Measurements from ENCODE around the gene LRTM2.

GRCh38 chr12:1779783-1780182 is 40.6 kb upstream of the LRTM2 start:
- TF ChIP-seq FOXK2 (IDR thresholded peaks at IDR 0.05), result no peak
- TF ChIP-seq FOXM1 (IDR thresholded peaks at IDR 0.05; ENCODE audit: borderline replicate concordance), result no peak
- no peak for TF ChIP-seq PKNOX1 (IDR thresholded peaks at IDR 0.05)
- no peak for TF ChIP-seq BHLHE40 (IDR thresholded peaks at IDR 0.05; ENCODE audit: borderline replicate concordance)
- no peak for TF ChIP-seq TARDBP (IDR thresholded peaks at IDR 0.05)
- TF ChIP-seq SUZ12 (IDR thresholded peaks at IDR 0.05), result no peak
- TF ChIP-seq HDGF (IDR thresholded peaks at IDR 0.05; ENCODE audit: borderline replicate concordance), result no peak
- no peak for TF ChIP-seq SP1 (IDR thresholded peaks at IDR 0.05)
- TF ChIP-seq FOXA1 (IDR thresholded peaks at IDR 0.05), result no peak
- no peak for TF ChIP-seq ARNT (IDR thresholded peaks at IDR 0.05)
- TF ChIP-seq LEF1 (IDR thresholded peaks at IDR 0.05; ENCODE audit: borderline replicate concordance), result no peak
